Activated naive CD8-positive, alpha-beta T cell treated with anti-CD3 and anti-CD28 coated beads, Interleukin-2, amount 10 ng/mL, durations not matched to agents 7 days and 5 days (primary cell): Measurements from ENCODE around the gene MCF2L. TPM values are rescaled to one million over a fixed set of nuclear protein-coding genes. Genes with fewer than 3 reads are reported as not detected.
A peak's percentile ranks its signal among the peaks of the same experiment; 100 is the strongest.

ENCODE experiments used
- ATAC-seq: fragments of 150-1000 bp; cut with Tn5 transposase; one replicate; pipeline ENCODE4 v1.10.0; 2021; ENCODE audit warnings: low read depth, moderate library complexity
- POLR2A ChIA-PET: fragments of 350-600 bp; sonication (Branson Sonifier 250); formaldehyde crosslinking; loops from one replicate; lab custom pipeline; 2021; ENCODE audit warnings: antibody characterized with exemption; lab: Charles Lee
- DNase-seq: peaks from one replicate; pipeline ENCODE4 v3.0.0; 2021
- H3K27ac Mint-ChIP-seq: one replicate; pipeline ENCODE4 v1.8.0; 2022; ENCODE audit warnings: mild to moderate bottlenecking, mixed read lengths
- H3K27me3 Mint-ChIP-seq: one replicate; pipeline ENCODE4 v1.8.0; 2022; ENCODE audit warnings: mild to moderate bottlenecking, moderate library complexity, mixed read lengths
- H3K36me3 Mint-ChIP-seq: one replicate; pipeline ENCODE4 v1.8.0; 2021; ENCODE audit warnings: mild to moderate bottlenecking, mixed read lengths
- H3K4me1 Mint-ChIP-seq: one replicate; pipeline ENCODE4 v1.8.0; 2021; ENCODE audit warnings: mixed read lengths
- H3K4me3 Mint-ChIP-seq: one replicate; pipeline ENCODE4 v1.8.0; 2022; ENCODE audit warnings: mild to moderate bottlenecking, moderate library complexity, mixed read lengths
- H3K9me3 Mint-ChIP-seq: one replicate; pipeline ENCODE4 v1.8.0; 2021; ENCODE audit warnings: mixed read lengths
- total RNA-seq, 2 experiments: library from RNA; stranded (reverse); gene quantifications; one replicate each; pipeline ENCODE4 v1.2.3, GENCODE V29; 2021

Gene MCF2L
- total RNA-seq, 2 experiments from 2014 or later = 9.3 to 11.5 TPM

GRCh38 chr13:113084094-113084942 lies 115.3 kb downstream of the MCF2L start:
- DNase-seq (no peak), ATAC-seq (no peak)
- no peaks in the 10 kb centered on the region for H3K9me3 Mint-ChIP-seq
- H3K4me3 Mint-ChIP-seq = no peak overlapping the region
- H3K27me3 Mint-ChIP-seq = no peaks in the 10 kb centered on the region
- H3K27ac Mint-ChIP-seq = no peak overlapping the region
- POLR2A ChIA-PET = no interaction called here
- no peaks in the 10 kb centered on the region for H3K36me3 Mint-ChIP-seq
- H3K4me1 Mint-ChIP-seq = no peaks in the 10 kb centered on the region

- no peak overlapping the region for H3K4me3 Mint-ChIP-seq
- POLR2A ChIA-PET = no interaction called here
- no peak for ATAC-seq
- DNase-seq = no peak
- H3K36me3 Mint-ChIP-seq = no peaks in the 10 kb centered on the region
- no peak overlapping the region for H3K27ac Mint-ChIP-seq
- H3K4me1 Mint-ChIP-seq = no peaks in the 10 kb centered on the region
- H3K9me3 Mint-ChIP-seq = no peaks in the 10 kb centered on the region
- H3K27me3 Mint-ChIP-seq = no peaks in the 10 kb centered on the region
Measured at GRCh38 chr13:113084943-113085540, 116.0 kb downstream of the MCF2L start.

- Mint-ChIP-seq H3K4me1 (no peaks in the 10 kb centered on the region), H3K4me3 (no peak overlapping the region), H3K27me3 (no peaks in the 10 kb centered on the region), H3K27ac (no peak overlapping the region), H3K36me3 (no peaks in the 10 kb centered on the region), H3K9me3 (no peaks in the 10 kb centered on the region)
- DNase-seq (no peak), ATAC-seq (no peak)
- POLR2A ChIA-PET = no interaction called here
Measured at GRCh38 chr13:113086031-113086750, 117.2 kb downstream of the MCF2L start.

GRCh38 chr13:113086991-113087922 lies 118.2 kb downstream of the MCF2L start:
- Mint-ChIP-seq H3K27me3 (no peaks in the 10 kb centered on the region), H3K4me1 (no peaks in the 10 kb centered on the region), H3K9me3 (no peaks in the 10 kb centered on the region), H3K36me3 (no peaks in the 10 kb centered on the region), H3K27ac (peak overlapping the region; percentile 50), H3K4me3 (no peak overlapping the region)
- ATAC-seq (no peak), DNase-seq (no peak)
- POLR2A ChIA-PET = no interaction called here

- ATAC-seq (no peak), DNase-seq (no peak)
- Mint-ChIP-seq H3K4me3 (no peak overlapping the region), H3K27ac (no peak overlapping the region), H3K36me3 (no peaks in the 10 kb centered on the region), H3K27me3 (no peaks in the 10 kb centered on the region), H3K4me1 (no peaks in the 10 kb centered on the region), H3K9me3 (no peaks in the 10 kb centered on the region)
- POLR2A ChIA-PET = no interaction called here
Measured at GRCh38 chr13:113087923-113088690, 119.1 kb downstream of the MCF2L start.

- H3K36me3 Mint-ChIP-seq = no peaks in the 10 kb centered on the region
- no peak overlapping the region for H3K4me3 Mint-ChIP-seq
- no peaks in the 10 kb centered on the region for H3K27me3 Mint-ChIP-seq
- ATAC-seq = no peak
- no peak for DNase-seq
- POLR2A ChIA-PET = no interaction called here
- no peaks in the 10 kb centered on the region for H3K9me3 Mint-ChIP-seq
- H3K4me1 Mint-ChIP-seq = no peaks in the 10 kb centered on the region
- no peak overlapping the region for H3K27ac Mint-ChIP-seq
Measured at GRCh38 chr13:113088691-113089020, 119.6 kb downstream of the MCF2L start.

- no peaks in the 10 kb centered on the region for H3K9me3 Mint-ChIP-seq
- H3K27ac Mint-ChIP-seq = no peak overlapping the region
- no peaks in the 10 kb centered on the region for H3K4me1 Mint-ChIP-seq
- no peaks in the 10 kb centered on the region for H3K27me3 Mint-ChIP-seq
- H3K4me3 Mint-ChIP-seq = no peak overlapping the region
- DNase-seq (no peak), ATAC-seq (no peak)
- H3K36me3 Mint-ChIP-seq = no peaks in the 10 kb centered on the region
- POLR2A ChIA-PET = no interaction called here
Measured at GRCh38 chr13:113089693-113090414, 120.8 kb downstream of the MCF2L start.

- POLR2A ChIA-PET = no interaction called here
- Mint-ChIP-seq H3K4me1 (no peaks in the 10 kb centered on the region), H3K27me3 (no peaks in the 10 kb centered on the region), H3K27ac (no peak overlapping the region), H3K4me3 (no peak overlapping the region), H3K36me3 (no peaks in the 10 kb centered on the region), H3K9me3 (no peaks in the 10 kb centered on the region)
- DNase-seq (no peak), ATAC-seq (no peak)
Measured at GRCh38 chr13:113090415-113090770, 121.4 kb downstream of the MCF2L start.

- POLR2A ChIA-PET = no interaction called here
- H3K9me3 Mint-ChIP-seq = no peaks in the 10 kb centered on the region
- no peak overlapping the region for H3K4me3 Mint-ChIP-seq
- no peak for DNase-seq
- H3K36me3 Mint-ChIP-seq = no peaks in the 10 kb centered on the region
- ATAC-seq = no peak
- no peaks in the 10 kb centered on the region for H3K27me3 Mint-ChIP-seq
- no peaks in the 10 kb centered on the region for H3K4me1 Mint-ChIP-seq
- no peak overlapping the region for H3K27ac Mint-ChIP-seq
Measured at GRCh38 chr13:113090806-113091205, 121.8 kb downstream of the MCF2L start.

GRCh38 chr13:113091211-113091771 lies 122.3 kb downstream of the MCF2L start:
- POLR2A ChIA-PET = no interaction called here
- H3K27me3 Mint-ChIP-seq = no peaks in the 10 kb centered on the region
- no peak overlapping the region for H3K4me3 Mint-ChIP-seq
- DNase-seq = no peak
- H3K27ac Mint-ChIP-seq = no peak overlapping the region
- ATAC-seq = no peak
- no peaks in the 10 kb centered on the region for H3K9me3 Mint-ChIP-seq
- no peaks in the 10 kb centered on the region for H3K4me1 Mint-ChIP-seq
- no peaks in the 10 kb centered on the region for H3K36me3 Mint-ChIP-seq

- Mint-ChIP-seq H3K4me3 (no peak overlapping the region), H3K9me3 (no peaks in the 10 kb centered on the region), H3K27me3 (no peaks in the 10 kb centered on the region), H3K36me3 (no peaks in the 10 kb centered on the region), H3K27ac (no peak overlapping the region), H3K4me1 (no peaks in the 10 kb centered on the region)
- POLR2A ChIA-PET = no interaction called here
- DNase-seq (no peak), ATAC-seq (no peak)
Measured at GRCh38 chr13:113091891-113092775, 123.1 kb downstream of the MCF2L start.
